A172 (cell line): ENCODE data around the gene ZNF429. TPM values are rescaled to one million over a fixed set of nuclear protein-coding genes. Genes with fewer than 3 reads are reported as not detected.
"Not testable (repeated sequence)": the region's sequence is repeated elsewhere in the genome, so short reads cannot be mapped to it uniquely, and the experiment has no call there.

Source experiments
- DNase-seq: peaks from one replicate; pipeline ENCODE4 v3.0.0-alpha.2; 2015; ENCODE audit warnings: low spot score
- total RNA-seq: library from RNA; depleted of rRNA; stranded (reverse); fragments of >200 nt; shearing (Covaris generic); gene quantifications from 2 replicates; pipeline ENCODE4 v1.2.3, GENCODE V29; 2014

ZNF429 gene
- total RNA-seq, 1 experiment from 2014 or later = 2.1 TPM

DNA sequence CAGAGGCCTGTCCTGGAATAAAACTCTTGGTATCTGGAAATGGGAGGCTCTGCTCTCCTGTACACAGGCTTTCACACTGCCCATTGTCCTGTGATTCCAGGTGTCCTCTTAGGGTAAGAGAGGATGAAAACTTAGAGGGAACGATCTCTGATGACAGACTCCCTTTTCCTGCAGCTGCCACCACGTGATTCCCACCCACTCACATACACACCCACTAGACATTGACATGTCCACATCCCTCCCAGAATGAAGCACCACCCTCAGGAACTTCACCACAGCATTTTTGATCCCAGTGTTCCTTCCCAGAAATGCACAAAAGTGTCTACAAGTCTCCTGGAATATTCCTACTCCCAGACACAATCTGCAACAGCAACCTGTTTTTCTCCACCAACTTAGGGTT lies 8.2 kb downstream of the ZNF429 start:
- no peak for DNase-seq

DNA sequence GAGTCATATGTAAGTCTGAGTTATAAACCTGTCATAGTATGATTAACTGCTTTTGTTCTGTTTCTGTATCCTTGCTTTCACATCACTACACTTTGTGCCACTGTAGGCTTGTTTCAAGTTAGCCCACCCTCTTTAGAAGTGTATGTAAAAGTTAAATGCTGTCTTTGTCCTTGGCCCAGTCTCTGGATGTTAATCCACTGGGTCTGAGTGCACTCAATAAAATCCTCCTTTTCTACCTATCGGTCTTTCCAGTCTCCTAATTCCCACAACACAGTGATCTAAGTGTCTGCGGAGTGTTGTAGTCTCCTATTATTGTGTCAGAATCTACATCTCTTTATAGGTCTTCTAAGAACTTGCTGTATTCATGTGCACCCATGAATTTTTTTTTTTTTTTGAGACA lies 14.1 kb downstream of the ZNF429 start:
- no peak for DNase-seq

DNA sequence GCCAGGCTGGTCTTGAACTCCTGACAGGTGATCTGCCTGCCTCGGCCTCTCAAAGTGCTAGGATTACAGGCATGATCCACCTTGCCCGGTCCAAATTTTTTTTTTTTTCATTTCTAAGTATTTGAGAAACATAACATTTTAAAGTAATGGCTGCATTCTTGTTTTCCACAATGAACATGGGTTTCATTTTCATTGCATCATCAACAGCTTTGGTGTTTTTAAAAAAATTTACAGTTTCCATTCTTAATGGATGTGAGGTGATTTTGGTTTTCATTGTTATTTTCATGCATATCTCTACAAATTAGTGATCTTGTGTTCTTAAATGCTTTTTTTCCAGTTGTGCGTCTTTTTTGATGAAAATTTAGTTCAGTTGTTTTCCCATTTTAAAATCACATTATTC lies 27.5 kb downstream of the ZNF429 start:
- no peak for DNase-seq

DNA sequence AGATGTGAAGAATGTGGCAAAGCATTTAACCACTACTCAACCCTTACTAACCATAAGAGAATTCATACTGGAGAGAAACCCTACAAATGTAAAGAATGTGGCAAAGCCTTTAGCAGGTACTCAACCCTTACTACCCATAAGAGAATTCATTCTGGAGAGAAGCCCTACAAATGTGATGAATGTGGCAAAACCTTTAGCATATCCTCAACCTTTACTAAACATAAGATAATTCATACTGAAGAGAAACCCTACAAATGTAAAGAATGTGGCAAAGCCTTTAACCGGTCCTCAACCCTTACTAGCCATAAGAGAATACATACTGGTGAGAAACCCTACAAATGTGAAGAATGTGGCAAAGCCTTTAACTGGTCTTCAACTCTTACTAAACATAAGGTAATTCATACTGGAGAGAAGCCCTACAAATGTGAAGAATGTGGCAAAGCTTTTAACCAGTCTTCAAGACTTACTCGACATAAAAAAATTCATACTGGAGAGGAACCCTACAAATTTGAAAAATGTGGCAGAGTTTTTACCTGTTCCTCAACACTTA lies 31.4 kb downstream of the ZNF429 start:
- not testable (repeated sequence) for DNase-seq

DNA sequence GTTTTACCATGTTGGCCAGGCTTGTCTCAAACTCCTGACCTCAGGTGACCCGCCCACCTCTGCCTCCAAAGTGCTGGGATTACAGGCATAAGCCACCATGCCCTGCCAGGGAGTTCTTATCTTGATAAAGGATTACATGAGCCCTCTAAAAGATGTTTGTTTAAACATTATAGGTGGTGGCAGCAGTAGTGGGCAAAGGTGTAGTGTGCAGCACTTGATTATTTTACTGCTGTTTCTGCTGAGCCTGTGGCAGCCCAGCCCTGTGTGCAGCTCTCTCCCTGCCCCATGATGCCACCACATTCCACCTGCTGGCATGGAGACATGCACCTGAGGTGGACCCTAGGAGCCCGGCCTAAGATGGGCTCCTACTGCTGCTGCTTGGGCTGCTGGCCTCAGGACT lies 54.0 kb downstream of the ZNF429 start:
- DNase-seq = no peak

DNA sequence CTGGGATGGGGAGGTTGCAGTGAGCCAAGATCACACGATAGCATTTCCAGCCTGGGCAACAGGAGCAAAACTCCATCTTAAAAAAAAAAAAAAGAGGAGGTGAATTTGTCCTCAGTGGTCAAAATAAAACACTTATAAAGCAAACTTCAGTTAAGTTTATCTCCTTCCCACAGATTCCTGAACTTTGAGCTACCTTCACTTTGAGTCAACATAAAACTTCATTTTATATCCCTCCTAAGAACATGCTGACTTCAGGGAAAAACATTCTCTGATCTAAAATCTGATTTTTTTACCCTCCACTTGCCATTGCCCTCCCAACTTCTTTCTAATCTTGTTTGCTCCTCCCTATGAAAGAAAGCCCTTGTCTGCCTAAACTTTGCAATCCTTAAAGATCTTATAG lies 59.0 kb downstream of the ZNF429 start:
- no peak for DNase-seq

DNA sequence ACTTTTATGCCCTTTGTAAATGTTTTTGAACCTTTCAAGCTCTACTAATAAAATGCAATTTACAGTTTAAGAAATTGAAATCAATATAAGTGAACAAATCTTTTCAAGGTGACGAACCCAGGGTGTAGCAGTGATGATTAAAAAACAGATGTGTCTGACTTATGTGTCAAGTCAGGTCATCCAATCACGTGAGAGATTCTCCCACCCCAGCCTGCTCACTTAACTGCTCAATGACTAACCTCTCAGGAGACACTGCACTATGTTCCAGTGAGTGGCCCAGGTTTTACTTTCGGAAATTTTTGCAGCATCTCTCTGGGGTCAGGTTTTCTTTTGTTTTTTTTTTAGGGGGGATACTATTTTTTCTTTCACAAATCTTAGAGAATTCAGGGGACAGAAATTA lies 60.7 kb downstream of the ZNF429 start:
- DNase-seq = no peak

DNA sequence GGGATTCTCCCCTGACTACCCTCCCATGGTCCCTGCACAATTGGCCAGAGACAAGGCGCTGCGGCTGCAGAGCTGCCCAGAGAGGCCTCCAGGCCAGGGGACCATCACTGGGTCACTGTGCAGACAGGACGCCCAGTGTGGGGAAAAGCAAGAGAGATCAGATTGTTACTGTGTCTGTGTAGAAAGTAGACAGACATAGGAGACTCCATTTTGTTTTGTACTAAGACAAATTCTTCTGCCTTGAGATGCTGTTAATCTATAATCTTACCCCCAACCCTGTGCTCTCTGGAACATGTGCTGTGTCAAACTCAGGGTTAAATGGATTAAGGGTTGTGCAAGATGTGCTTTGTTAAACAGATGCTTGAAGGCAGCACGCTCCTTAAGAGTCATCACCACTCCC lies 62.4 kb downstream of the ZNF429 start:
- not testable (repeated sequence) for DNase-seq

DNA sequence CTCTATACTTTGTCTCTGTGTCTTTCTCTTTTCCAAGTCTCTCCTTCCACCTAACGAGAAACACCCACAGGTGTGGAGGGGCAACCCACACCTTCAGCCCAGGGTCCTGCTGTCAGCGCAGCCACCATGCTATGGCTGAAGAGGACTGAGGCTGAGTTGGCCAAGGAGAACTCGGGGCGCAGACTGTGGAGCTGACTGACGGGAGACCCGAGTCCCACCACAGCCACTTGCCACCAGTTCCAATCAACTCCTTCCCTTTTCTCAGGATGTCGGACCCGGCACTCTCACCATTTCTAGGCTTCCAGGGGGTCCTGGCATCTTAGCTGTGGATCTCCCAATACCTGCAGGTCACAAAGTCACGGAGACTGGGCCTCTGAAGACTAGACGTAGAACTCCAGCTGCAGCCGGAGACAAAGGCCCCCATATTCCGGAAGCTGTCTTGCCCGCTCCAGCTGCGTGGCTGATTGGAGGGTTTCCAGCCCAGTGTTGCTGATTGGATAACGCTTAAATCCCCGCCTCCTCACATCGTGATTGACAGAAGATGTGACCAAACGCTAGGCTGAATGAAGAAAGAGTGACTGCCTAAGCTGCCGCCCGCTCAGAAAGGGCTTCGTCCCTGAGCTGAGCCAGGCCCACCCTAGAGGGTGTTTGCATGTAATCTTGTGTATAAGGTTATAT lies 63.6 kb downstream of the ZNF429 start:
- DNase-seq = no peak

DNA sequence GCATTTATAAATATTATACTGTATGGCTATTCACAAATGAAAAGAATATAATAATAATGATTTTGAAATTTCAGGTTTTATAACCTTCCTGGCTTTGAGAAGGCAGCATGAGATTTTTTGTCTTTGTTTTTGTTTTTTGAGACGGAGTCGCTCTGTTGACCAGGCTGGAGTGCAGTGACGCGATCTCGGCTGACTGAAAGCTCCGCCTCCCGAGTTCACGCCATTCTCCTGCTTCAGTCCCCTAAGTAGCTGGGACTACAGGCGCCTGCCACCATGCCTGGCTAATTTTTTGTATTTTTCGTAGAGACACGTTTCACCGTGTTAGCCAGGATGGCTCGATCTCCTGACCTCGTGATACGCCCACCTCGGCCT lies 64.1 kb downstream of the ZNF429 start:
- no peak for DNase-seq

DNA sequence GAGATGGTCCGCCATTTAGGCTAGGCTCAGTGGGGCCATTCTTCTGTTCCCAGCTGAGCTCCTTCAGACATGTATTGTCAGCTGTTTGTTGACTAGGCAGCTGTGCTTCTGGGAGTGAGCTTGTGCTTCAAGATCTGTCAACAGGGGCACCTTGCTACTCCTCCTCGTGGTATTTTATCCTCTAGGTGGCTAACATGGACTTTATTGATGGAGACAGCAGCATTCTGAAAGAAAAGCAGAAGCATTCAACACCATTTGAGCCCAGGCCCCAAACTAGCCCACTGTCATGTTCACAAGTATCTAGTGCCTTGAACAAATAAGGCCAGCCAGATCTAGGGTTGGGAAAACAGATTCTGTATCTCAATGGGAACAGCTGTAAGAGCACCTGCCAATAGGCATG lies 65.9 kb downstream of the ZNF429 start:
- DNase-seq = no peak

DNA sequence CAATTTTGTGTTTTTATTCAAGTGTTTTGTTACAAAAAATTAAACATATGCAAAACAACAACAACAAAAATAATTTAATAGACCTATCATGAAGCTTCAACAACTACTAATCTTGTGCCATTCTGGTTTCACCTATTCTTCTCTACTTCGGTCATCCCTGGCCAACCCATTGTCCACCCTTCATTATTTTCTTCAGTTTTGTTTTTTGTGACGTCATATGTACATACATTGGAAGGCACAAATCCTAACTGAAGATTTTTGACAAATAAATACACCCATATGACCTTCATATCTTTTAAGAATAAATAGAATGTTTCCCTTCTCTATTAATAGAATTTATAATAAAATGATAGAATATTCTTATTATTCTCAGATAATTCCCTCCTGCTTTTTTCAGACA lies 69.2 kb downstream of the ZNF429 start:
- DNase-seq = no peak

DNA sequence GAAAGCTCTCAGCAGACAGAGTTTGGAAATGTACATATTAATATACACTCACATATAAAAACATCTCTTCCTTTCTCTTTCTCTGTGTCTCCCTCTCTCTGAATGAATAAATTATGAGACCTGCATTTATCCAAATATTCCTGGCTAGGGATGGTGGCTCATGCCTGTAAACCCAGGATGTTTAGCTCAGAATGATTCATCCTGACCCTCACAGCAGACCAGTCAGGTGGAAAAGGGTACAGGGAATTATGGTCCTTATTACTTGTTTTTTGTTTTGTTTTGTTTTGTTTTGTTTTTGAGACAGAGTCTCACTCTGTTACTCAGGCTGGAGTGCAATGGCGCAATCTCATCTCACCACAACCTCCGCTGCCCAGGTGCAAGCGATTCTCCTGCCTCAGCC lies 71.1 kb downstream of the ZNF429 start:
- no peak for DNase-seq

DNA sequence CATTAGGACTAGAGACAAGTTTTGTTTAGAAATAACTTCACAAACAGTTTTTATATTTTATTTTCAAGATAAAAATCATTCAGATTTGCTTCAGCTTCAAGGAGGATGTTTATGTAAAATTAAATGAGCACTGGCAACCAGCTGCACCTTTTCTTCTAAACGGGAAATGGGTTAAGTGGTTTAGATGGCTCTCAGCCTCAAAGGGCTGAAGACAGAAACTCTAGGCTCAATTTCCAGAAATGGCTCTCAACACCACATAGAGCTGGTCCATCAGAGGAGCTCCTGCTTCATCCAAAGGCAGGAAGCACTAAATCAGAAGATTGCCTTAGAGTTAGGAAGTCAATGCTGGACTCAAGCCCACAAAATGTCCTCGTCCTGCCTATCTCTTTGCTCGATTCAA lies 74.7 kb downstream of the ZNF429 start:
- no peak for DNase-seq

DNA sequence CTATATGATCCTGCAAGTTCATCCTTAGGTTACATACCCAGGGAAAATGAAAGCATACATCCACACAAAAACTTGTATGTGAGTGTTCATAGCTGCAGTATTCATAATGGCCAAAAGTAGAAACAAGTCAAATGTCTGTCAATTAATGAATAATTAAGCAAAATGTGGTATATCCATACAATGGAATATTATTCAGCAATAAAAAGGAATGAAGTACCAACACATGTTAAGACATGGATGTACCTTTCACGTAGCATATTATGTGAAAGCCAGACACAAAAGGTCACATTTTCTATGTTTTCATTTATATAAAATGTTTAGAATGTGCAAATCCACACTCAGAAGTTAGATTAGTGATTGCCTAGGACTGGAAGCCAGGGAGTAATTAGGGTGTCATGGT lies 75.4 kb downstream of the ZNF429 start:
- DNase-seq = no peak

DNA sequence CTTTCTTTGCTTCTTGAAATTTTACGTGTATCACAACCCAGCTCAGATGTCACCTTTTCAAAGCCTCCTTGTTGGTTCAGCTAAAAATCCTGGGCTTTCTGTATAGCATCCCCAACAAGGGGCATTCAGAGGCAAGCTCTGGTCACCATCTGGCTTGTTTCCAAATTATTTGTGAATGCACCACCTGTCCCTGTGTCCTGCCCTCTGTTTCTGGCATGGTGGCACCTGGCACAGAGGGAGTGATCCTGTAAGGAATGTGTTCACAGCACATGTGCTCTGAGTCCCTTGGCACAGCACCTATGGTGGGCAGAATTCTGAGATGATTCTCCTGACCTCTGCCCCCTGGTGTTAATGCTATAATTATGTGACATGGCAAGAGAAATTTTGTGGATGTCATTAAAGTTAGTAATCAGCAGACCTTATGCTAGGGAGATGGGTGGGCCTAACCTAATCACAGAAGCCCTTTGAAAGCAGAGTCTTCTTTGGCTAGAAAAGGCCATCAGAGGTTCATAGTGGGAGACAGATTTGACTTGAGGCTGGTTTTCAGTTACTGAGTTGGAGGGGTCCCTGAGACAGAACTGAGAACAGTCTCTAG lies 76.3 kb downstream of the ZNF429 start:
- no peak for DNase-seq

DNA sequence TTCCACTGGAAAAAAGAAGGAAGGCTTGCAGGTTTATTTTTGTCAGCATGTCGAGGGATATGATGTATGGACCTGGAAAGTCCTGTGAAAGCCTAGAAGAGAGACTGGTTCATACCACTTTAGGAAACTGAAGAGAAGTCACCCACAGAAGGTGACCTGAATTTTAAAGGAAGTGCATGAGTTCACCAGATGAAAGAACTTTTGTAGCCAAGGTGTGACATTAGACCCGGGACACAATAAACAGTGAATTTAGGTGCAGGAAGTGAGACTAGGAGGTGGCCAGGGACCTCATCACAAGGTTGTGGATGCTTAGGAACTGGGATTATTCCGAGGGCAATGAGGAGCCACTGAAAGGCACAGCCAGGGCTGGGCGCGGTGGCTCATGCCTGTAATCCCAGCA lies 79.1 kb downstream of the ZNF429 start:
- DNase-seq = no peak

DNA sequence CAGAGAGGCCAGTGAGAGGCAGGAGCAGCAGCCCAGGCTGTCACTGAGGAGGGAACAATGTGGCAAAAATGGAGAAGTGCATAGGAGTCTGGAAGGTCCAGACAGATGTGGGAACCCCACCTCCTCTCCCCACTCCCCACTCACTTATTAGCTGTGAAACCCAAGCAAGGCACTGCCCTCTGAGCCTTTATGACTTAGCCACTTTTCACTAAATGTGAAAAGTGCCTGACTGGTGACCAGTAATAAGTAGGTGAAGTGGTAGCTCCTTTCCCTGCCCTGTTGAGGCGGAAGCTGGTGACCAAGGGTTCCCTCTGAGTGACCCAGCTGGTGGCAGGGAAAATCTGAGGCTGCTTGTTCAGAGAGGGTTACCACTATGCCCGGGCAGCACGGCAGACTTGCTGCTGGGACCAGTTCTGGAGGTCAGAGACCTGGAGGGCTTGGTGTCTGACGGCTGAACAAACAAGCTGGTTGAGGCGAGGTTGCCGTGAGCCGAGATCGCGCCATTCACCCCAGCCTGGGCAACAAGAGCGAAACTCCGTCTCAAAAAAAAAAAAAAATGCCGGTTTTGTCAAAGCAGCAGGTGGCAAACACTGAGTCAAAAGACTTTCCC lies 80.0 kb downstream of the ZNF429 start:
- no peak for DNase-seq

DNA sequence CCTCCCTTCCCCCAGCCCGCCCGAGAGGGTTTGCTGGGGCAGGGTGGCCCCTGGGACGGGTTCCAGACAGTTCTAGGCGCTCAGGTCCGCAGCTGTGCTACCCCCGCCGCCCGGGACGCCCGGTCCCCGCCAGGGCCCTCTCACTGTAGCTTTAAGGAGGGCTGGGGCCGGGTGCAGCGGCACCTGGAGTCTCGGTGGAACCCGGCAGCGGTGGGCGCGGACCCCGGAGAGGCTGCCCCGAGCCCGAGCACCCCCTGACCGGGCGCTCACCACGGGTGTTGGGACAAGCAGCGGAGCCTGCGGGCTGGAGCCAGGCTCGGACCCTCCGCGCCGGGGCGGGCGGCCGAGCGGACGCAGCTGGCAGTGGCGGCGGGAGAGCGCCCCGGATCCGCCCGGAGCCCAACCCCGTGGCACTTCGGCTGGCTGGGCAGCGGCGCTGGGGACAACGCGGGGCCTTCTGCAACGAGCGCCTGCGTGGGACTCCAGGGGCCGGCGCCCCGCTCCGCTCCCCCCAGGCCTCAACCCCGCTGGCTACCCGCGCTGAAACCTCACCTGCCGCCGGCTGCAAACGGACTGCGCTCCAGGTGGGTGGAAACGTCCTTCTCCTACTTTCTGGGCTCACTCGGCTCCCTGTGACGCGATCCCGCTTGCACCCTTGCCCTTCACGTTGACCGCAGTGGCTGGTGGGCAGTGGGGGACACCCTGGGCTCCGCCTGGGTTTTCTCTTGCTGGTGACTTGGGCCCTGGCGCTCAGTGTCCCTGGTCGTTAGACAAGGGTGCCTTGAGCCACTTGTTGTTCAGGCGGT lies 81.1 kb downstream of the ZNF429 start:
- DNase-seq = no peak

DNA sequence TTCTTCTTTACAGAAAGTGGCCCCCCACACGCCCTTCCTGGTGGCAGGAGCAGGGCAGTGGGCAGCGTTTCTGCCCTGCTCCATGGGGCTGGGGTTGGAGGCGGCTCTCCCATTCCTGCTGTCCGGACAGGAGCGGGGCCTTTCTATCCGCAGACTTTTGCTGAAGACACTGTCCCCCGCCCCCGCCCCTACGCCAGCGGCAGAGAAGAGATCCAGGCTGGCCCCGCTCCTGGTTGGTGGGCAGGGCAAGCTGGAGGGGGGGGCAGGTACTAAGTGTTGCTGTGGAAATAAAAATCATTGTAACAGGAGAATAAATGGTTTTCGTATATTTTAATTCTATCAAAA lies 81.7 kb downstream of the ZNF429 start:
- no peak for DNase-seq

DNA sequence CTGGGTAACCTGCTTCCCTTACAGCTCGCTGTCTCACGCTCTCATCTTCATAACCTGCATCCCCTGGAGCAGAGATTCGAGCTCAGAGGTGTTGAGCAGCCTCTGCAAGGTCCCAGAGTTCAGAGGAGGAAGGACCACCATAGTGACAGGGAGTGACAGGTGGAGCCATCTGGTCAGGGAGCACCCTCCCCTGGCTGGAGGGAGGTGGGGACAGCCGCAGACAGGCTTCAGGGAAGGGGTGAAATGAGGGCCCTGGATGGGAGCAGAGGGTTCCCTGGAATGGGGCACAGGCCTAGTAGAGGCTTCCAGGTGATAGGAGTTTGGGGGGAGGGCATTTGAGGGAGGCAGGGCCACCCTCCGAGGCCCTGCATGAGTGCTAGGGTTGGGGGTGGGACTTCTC lies 82.1 kb downstream of the ZNF429 start:
- DNase-seq = no peak

DNA sequence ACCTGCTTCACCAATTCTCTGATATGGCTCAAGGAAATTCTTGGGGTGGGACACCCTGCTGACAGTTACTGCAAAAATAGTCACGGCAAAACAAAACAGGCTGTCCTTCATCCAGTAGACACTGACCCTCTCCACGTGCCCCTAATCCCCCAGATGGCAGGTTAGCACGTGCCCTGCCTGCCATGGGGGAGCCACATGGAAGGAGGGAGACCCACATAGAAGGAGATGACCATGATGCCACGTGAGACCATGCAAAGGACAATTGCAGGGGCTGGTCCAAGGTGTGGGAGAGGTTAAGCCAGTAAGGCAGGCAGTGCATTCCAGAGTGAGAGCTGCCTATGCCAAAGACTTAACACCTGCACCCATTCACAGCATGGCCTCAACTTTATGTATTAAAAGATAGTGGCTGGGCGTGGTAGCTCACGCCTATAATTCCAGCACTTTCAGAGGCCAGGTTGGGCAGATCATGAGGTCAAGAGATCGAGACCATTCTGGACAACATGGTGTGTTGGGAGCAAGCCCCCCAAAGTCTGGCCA lies 82.7 kb downstream of the ZNF429 start:
- no peak for DNase-seq
